Adrenal gland (tissue), 12 donors: ENCODE results near the gene PLEKHA7. TPM values are rescaled to one million over a fixed set of nuclear protein-coding genes. Genes with fewer than 3 reads are reported as not detected.

Experiments
- DNase-seq, 7 donors: peaks; one replicate each; pipeline ENCODE4 v3.0.0-alpha.2; 2019 to 2020
- H3K27ac ChIP-seq, 5 donors: fragments of 200-600 bp; sonication (generic) in 4 of 5; 1 replicate in 3 of 5; 2 replicates in 2 of 5; pipeline versions ENCODE4 v1.5.1 to v1.8.0; 2016 to 2020; ENCODE audit warnings: mild to moderate bottlenecking in 1 of 5
- H3K27me3 ChIP-seq: fragments of 200-600 bp; 2 replicates; pipeline ENCODE4 v1.8.0; 2021
- H3K36me3 ChIP-seq, 2 donors: fragments of 200-600 bp; replicated peaks in 1 of 2; 1 replicate in 1 of 2; 2 replicates in 1 of 2; pipeline versions ENCODE4 v1.5.1 to v1.8.0; 2018 to 2022
- H3K4me1 ChIP-seq, 2 donors: fragments of 200-600 bp; replicated peaks in 1 of 2; 1 replicate in 1 of 2; 2 replicates in 1 of 2; pipeline versions ENCODE4 v1.5.1 to v1.8.0; 2018 to 2021
- H3K4me3 ChIP-seq, 4 donors: fragments of 200-600 bp; sonication (generic) in 3 of 4; one replicate each; pipeline ENCODE4 v1.5.1; 2016 to 2018
- H3K9me3 ChIP-seq, 3 donors: fragments of 200-600 bp; sonication (generic) in 1 of 3; replicated peaks in 1 of 3; 1 replicate in 2 of 3; 2 replicates in 1 of 3; pipeline versions ENCODE4 v1.5.1 to v1.8.0; 2016 to 2021
- POLR2A ChIP-seq, 2 donors: fragments of 450-650 bp; IDR thresholded peaks; one replicate each; pipeline ENCODE4 v1.6.1; 2017; ENCODE audit warnings: antibody characterized with exemption in 2 of 2, mild to moderate bottlenecking in 2 of 2, moderate library complexity in 1 of 2
- WGBS, 4 donors: extraction: QIAGEN DNeasy Blood & Tissue Kit in 2 of 4; methylation state at CpG; one replicate each; pipeline versions ENCODE4 v1.1.5 to v1.1.7; 2013 to 2017; 5-methylcytosine and 5-hydroxymethylcytosine counted together
- intact Hi-C, 2 donors: fragments of 100-400 bp; cut with DNase I; formaldehyde crosslinking; loops; one replicate each; pipeline versions ENCODE4 v1.14.1 to v1.15.0; 2022 to 2023
- polyA plus RNA-seq, 3 donors: library from polyadenylated mRNA; stranded (reverse); fragments of 200-250 nt in 2 of 3; fragments of 350-450 nt in 1 of 3; fragmentation: Illumina TruSeq in 1 of 3; extraction: RNeasy Lipid Tissue Mini Kit (QIAGEN cat#74804) in 1 of 3; gene quantifications; one replicate each; pipeline ENCODE4 v1.2.3, GENCODE V29; 2013 to 2014
- total RNA-seq, 9 donors: library from RNA; depleted of rRNA in 4 of 9; stranded (reverse); fragments of >200 nt in 4 of 9; fragments of 120-200 nt in 1 of 9; fragmentation: NEBNext Ultra II Directional in 1 of 9; extraction: Animal tissue kit (Norgen Biotek cat#: 25700) in 1 of 9; gene quantifications; one replicate each; pipeline versions ENCODE4 v1.1.0 to v1.2.4, GENCODE V29; 2013 to 2023
- TF ChIP-seq, protein P1 (sequence below), 6 experiments: fragments of 450-650 bp in 4 of 6; fragments of 200-600 bp in 2 of 6; sonication (generic) in 1 of 6; IDR thresholded peaks; 1 replicate in 5 of 6; 2 replicates in 1 of 6; pipeline versions ENCODE4 v1.5.1 to v1.8.0; 2016 to 2021; ENCODE audit warnings: antibody characterized with exemption in 6 of 6, mild to moderate bottlenecking in 2 of 6, moderate library complexity in 1 of 6
- donor health status: healthy with polysubstance abuse.
- donor health status: Bipolar disorder and iron deficiency.
- donor health status: DM: yes; HTN: yes; CAD: no.
- donor health status: DM: no; HTN: no; CAD: no.
- donor health status: DM: no; HTN: no; CAD: no.
- donor health status: DM: yes; HTN: yes; CAD: no.

Gene PLEKHA7
- total and polyA plus RNA-seq, 12 donors = 0.54 to 23.7 (median 2.7) TPM

DNA sequence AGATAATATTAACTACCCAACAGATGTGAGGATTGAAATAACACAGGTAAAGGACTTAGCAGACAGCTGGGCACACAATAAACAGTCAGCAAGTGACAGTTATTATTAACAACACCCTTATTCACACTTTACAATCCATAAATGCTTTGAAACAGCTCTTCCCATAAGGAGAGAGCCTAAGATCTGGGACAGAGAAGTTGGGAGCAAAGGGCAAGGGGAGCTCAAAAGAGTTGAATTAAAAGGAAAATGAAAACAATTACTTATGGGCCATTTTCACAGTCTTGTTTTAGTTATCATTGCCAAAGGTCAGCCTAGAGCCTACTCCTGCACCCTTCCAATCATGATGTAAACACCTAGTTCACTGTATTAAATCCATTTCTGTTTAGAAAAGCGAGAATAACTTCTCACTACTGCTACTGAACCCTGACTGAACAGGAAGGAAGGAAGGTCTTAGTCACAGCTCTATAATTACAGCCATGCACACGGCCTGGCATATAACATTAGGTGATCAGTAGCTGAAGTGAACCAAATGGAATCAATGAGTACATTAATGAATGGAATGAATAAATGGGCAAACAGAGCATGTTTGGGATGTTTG, 111.3 kb downstream of the PLEKHA7 start:
- H3K36me3 ChIP-seq = no peaks in the 10 kb centered on the region
- H3K27ac ChIP-seq = no peak overlapping the region
- no peak for TF ChIP-seq POLR2A (IDR thresholded peaks at IDR 0.05)
- intact Hi-C loops = no loop called here
- H3K4me3 ChIP-seq = no peak overlapping the region
- H3K27me3 ChIP-seq = no peaks in the 10 kb centered on the region
- H3K9me3 ChIP-seq = no peaks in the 10 kb centered on the region
- no peak for DNase-seq
- no peaks in the 10 kb centered on the region for H3K4me1 ChIP-seq
- 42 to 64% (median 56%) methylated on average over 2 of the region's 2 CpGs for WGBS, 4 donors

DNA sequence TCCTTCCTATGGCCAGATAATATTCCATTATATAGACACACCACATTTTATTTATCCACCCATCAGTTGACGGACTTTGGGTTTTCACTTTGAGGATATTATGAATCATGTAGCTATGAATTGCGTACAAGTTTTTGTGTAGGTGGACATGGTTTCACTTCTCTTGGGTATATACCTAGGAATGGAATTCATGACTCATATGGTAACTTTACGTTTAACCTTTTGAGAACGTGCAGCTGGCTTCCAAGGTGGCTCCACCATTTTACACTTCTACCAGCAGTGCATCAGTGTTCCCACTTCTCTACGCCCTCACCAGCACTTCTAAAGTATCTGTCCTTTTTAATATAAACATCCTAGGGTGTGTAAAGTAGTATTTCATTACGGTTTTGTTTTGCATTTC, 112.0 kb downstream of the PLEKHA7 start:
- no peak for DNase-seq
- no peaks in the 10 kb centered on the region for H3K36me3 ChIP-seq
- no peaks in the 10 kb centered on the region for H3K9me3 ChIP-seq
- no peak overlapping the region for H3K27ac ChIP-seq
- TF ChIP-seq, protein P1, sequence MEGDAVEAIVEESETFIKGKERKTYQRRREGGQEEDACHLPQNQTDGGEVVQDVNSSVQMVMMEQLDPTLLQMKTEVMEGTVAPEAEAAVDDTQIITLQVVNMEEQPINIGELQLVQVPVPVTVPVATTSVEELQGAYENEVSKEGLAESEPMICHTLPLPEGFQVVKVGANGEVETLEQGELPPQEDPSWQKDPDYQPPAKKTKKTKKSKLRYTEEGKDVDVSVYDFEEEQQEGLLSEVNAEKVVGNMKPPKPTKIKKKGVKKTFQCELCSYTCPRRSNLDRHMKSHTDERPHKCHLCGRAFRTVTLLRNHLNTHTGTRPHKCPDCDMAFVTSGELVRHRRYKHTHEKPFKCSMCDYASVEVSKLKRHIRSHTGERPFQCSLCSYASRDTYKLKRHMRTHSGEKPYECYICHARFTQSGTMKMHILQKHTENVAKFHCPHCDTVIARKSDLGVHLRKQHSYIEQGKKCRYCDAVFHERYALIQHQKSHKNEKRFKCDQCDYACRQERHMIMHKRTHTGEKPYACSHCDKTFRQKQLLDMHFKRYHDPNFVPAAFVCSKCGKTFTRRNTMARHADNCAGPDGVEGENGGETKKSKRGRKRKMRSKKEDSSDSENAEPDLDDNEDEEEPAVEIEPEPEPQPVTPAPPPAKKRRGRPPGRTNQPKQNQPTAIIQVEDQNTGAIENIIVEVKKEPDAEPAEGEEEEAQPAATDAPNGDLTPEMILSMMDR (IDR thresholded peaks at IDR 0.05) = no peak
- TF ChIP-seq POLR2A (IDR thresholded peaks at IDR 0.05) = no peak
- intact Hi-C loops = no loop called here
- 83 to 90% (median 88%) methylated on average over 6 of the region's 6 CpGs for WGBS, 4 donors
- H3K27me3 ChIP-seq = no peaks in the 10 kb centered on the region
- no peak overlapping the region for H3K4me3 ChIP-seq
- no peaks in the 10 kb centered on the region for H3K4me1 ChIP-seq

DNA sequence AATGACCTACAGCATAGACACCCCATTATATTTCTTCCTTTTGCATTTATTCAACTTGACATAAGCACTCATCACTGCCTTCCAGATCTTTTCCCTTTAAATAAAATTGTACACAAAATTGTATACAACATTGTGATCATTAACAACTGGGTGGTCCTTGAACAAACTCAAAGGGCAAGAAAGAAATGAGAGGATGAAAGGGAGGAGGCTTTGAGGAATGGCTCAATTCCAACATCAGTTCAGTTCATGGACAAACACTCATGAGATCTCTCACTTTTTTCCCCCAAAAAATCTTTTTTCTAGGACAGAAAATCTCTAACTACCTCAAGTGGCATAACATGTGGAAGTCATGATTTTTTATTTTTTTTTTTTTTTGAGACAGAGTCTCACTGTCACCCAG, 113.7 kb downstream of the PLEKHA7 start:
- DNase-seq = no peak
- H3K4me3 ChIP-seq = no peak overlapping the region
- no peak overlapping the region for H3K27ac ChIP-seq
- no peak for TF ChIP-seq POLR2A (IDR thresholded peaks at IDR 0.05)
- TF ChIP-seq, protein P1 (IDR thresholded peaks at IDR 0.05) = no peak
- no peaks in the 10 kb centered on the region for H3K27me3 ChIP-seq
- no peaks in the 10 kb centered on the region for H3K36me3 ChIP-seq
- intact Hi-C loops = no loop called here
- H3K9me3 ChIP-seq = no peaks in the 10 kb centered on the region
- no peaks in the 10 kb centered on the region for H3K4me1 ChIP-seq

DNA sequence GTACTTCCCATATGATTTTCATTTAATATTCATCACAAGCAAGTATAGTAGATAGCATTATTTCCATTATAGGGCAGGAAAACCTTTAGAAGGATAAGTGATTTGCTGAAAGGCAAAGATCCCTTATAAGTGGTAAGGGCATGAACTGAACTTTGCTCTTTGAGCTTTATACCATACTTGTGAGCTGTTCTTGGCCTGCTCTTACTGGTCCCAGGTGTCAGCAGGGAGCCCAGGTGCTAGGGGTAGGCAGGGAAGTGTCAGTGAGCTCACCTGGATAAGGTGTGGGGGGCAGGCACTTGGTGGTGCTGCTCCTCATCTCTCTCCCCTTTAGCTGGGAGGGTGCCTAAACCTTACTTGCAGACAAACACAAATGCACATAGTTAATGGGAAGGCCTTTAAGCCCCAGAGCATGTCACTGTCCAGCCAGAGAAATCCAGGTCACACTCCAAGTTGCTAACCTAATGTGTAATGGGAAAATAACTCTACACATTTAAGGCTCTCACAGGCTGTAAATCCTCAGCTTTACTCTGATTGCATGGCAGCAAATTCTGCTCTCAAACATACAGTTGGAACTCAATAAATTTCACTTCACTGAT, 114.4 kb downstream of the PLEKHA7 start:
- no peaks in the 10 kb centered on the region for H3K9me3 ChIP-seq
- H3K36me3 ChIP-seq = no peaks in the 10 kb centered on the region
- H3K27ac ChIP-seq = no peak overlapping the region
- H3K4me3 ChIP-seq = no peak overlapping the region
- DNase-seq = no peak
- TF ChIP-seq, protein P1 (IDR thresholded peaks at IDR 0.05) = no peak
- no peak for TF ChIP-seq POLR2A (IDR thresholded peaks at IDR 0.05)
- no peaks in the 10 kb centered on the region for H3K4me1 ChIP-seq
- no peaks in the 10 kb centered on the region for H3K27me3 ChIP-seq
- intact Hi-C loops = no loop called here
